Stomach (tissue), 4 donors: ENCODE results near the gene GRIP2.
A peak's percentile ranks its signal among the peaks of the same experiment; 100 is the strongest.

Experiments
- CTCF ChIP-seq, 7 experiments: fragments of 450-650 bp in 4 of 7; fragments of 200-600 bp in 3 of 7; sonication (generic) in 3 of 7; IDR thresholded peaks; one replicate each; pipeline ENCODE4 v1.5.1; 2016 to 2019; ENCODE audit warnings: antibody characterized with exemption in 7 of 7, control low read depth in 2 of 7, mild to moderate bottlenecking in 1 of 7
- EP300 ChIP-seq: sonication (generic); formaldehyde crosslinking; IDR thresholded peaks from one replicate; pipeline ENCODE4 v1.6.1; 2017; ENCODE audit warnings: antibody characterized with exemption
- POLR2A ChIP-seq, 4 donors: fragments of 450-650 bp; IDR thresholded peaks; one replicate each; pipeline ENCODE4 v1.6.1; 2016; ENCODE audit warnings: antibody characterized with exemption in 4 of 4, control low read depth in 2 of 4, mild to moderate bottlenecking in 1 of 4, moderate library complexity in 1 of 4
- POLR2AphosphoS5 ChIP-seq, 3 donors: sonication (generic); formaldehyde crosslinking; IDR thresholded peaks; one replicate each; pipeline ENCODE4 v1.6.1; 2016; ENCODE audit warnings: antibody characterized with exemption in 3 of 3

- TF ChIP-seq CTCF (IDR thresholded peaks at IDR 0.05) (peak in 5 of 7 experiments; percentile 42 to 72 (median 56)), POLR2A (IDR thresholded peaks at IDR 0.05) (no peak), POLR2AphosphoS5 (IDR thresholded peaks at IDR 0.05) (no peak), EP300 (no peak)
Observed at GRCh38 chr3:14548321-14548729, 8.2 kb upstream of the GRIP2 start.
